Measurements from ENCODE around the gene NPB.

DNA sequence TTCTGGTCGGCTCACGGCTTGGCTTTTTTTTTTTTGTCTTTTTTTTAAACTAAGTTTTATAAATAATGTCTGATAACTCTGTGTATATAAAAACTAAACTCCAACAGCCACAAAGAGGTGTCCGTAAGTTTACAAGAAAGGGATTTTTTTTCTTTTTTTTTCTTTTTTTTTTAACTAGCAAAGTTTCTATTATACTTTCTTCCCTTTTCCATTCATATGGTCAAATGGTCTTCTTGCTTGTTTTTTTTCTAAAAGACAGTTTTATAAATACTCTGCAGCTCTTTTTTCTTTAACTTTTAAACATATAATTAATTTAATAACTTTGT lies 19.5 kb downstream of the NPB start:
- TF ChIP-seq, protein P1, sequence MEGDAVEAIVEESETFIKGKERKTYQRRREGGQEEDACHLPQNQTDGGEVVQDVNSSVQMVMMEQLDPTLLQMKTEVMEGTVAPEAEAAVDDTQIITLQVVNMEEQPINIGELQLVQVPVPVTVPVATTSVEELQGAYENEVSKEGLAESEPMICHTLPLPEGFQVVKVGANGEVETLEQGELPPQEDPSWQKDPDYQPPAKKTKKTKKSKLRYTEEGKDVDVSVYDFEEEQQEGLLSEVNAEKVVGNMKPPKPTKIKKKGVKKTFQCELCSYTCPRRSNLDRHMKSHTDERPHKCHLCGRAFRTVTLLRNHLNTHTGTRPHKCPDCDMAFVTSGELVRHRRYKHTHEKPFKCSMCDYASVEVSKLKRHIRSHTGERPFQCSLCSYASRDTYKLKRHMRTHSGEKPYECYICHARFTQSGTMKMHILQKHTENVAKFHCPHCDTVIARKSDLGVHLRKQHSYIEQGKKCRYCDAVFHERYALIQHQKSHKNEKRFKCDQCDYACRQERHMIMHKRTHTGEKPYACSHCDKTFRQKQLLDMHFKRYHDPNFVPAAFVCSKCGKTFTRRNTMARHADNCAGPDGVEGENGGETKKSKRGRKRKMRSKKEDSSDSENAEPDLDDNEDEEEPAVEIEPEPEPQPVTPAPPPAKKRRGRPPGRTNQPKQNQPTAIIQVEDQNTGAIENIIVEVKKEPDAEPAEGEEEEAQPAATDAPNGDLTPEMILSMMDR (IDR thresholded peaks at IDR 0.05), result no peak
- TF ChIP-seq POLR2A (IDR thresholded peaks at IDR 0.05), result no peak
